ENCODE measurements around the gene REL. TPM values are rescaled to one million over a fixed set of nuclear protein-coding genes. Genes with fewer than 3 reads are reported as not detected.
A peak's percentile ranks its signal among the peaks of the same experiment; 100 is the strongest.
"Not testable (repeated sequence)": the region's sequence is repeated elsewhere in the genome, so short reads cannot be mapped to it uniquely, and the experiment has no call there.

Gene REL
- total and polyA plus RNA-seq, 4 donors, result 0.74 to 23.8 (median 8.7) TPM

- Histone ChIP-seq H3K36me3 (ENCODE audit: control insufficient read depth in 1 of 2, insufficient read depth in 2 of 2, low read length in 1 of 2) (no peaks in the 10 kb centered on the region), H3K27me3 (ENCODE audit: control insufficient read depth in 1 of 2, insufficient read depth in 2 of 2, low read length in 1 of 2) (no peaks in the 10 kb centered on the region), H3K4me3 (ENCODE audit: low read length in 2 of 2) (no peak overlapping the region), H3K27ac (ENCODE audit: low read depth in 1 of 2, low read length in 2 of 2) (no peak overlapping the region), H3K9me3 (ENCODE audit: control insufficient read depth, low read length) (no peaks in the 10 kb centered on the region), H3K4me1 (ENCODE audit: control insufficient read depth in 1 of 2, insufficient read depth in 2 of 2, low read length in 2 of 2) (no peaks in the 10 kb centered on the region)
- DNase-seq, result no peak
- ATAC-seq (ENCODE audit: low FRiP score), result no peak
- intact Hi-C loops (cut with DNase I), result no loop called here
- 95 to 96% methylated on average over 3 of the region's 3 CpGs for WGBS, 2 donors
Measured at GRCh38 chr2:60858897-60859311, 22.5 kb upstream of the REL start.

GRCh38 chr2:60861736-60862135 lies 19.6 kb upstream of the REL start:
- WGBS, 2 donors, result 87 to 91% methylated on average over 5 of the region's 5 CpGs
- no peak for ATAC-seq (ENCODE audit: low FRiP score)
- intact Hi-C loops (cut with DNase I), result no loop called here
- Histone ChIP-seq H3K36me3 (ENCODE audit: control insufficient read depth in 1 of 2, insufficient read depth in 2 of 2, low read length in 1 of 2) (no peaks in the 10 kb centered on the region), H3K27ac (ENCODE audit: low read depth in 1 of 2, low read length in 2 of 2) (no peak overlapping the region), H3K9me3 (ENCODE audit: control insufficient read depth, low read length) (no peaks in the 10 kb centered on the region), H3K4me3 (ENCODE audit: low read length in 2 of 2) (no peak overlapping the region), H3K4me1 (ENCODE audit: control insufficient read depth in 1 of 2, insufficient read depth in 2 of 2, low read length in 2 of 2) (no peaks in the 10 kb centered on the region), H3K27me3 (ENCODE audit: control insufficient read depth in 1 of 2, insufficient read depth in 2 of 2, low read length in 1 of 2) (no peaks in the 10 kb centered on the region)
- DNase-seq, result no peak

- Histone ChIP-seq H3K9me3 (ENCODE audit: control insufficient read depth, low read length) (no peaks in the 10 kb centered on the region), H3K27me3 (ENCODE audit: control insufficient read depth in 1 of 2, insufficient read depth in 2 of 2, low read length in 1 of 2) (no peaks in the 10 kb centered on the region), H3K4me1 (ENCODE audit: control insufficient read depth in 1 of 2, insufficient read depth in 2 of 2, low read length in 2 of 2) (no peaks in the 10 kb centered on the region), H3K27ac (ENCODE audit: low read depth in 1 of 2, low read length in 2 of 2) (no peak overlapping the region), H3K4me3 (ENCODE audit: low read length in 2 of 2) (no peak overlapping the region), H3K36me3 (ENCODE audit: control insufficient read depth in 1 of 2, insufficient read depth in 2 of 2, low read length in 1 of 2) (no peaks in the 10 kb centered on the region)
- WGBS, 2 donors, result 87% methylated on average over 1 of the region's 1 CpG
- DNase-seq, result no peak
- intact Hi-C loops (cut with DNase I), result no loop called here
- no peak for ATAC-seq (ENCODE audit: low FRiP score)
Measured at GRCh38 chr2:60862642-60863041, 18.7 kb upstream of the REL start.

- H3K4me1 ChIP-seq (ENCODE audit: control insufficient read depth in 1 of 2, insufficient read depth in 2 of 2, low read length in 2 of 2); H3K9me3 ChIP-seq (ENCODE audit: control insufficient read depth, low read length); DNase-seq; ATAC-seq (ENCODE audit: low FRiP score); H3K36me3 ChIP-seq (ENCODE audit: control insufficient read depth in 1 of 2, insufficient read depth in 2 of 2, low read length in 1 of 2); H3K4me3 ChIP-seq (ENCODE audit: low read length in 2 of 2); H3K27ac ChIP-seq (ENCODE audit: low read depth in 1 of 2, low read length in 2 of 2); H3K27me3 ChIP-seq (ENCODE audit: control insufficient read depth in 1 of 2, insufficient read depth in 2 of 2, low read length in 1 of 2); intact Hi-C loops (cut with DNase I): not testable (repeated sequence)
- WGBS, 2 donors, result 71 to 77% methylated on average over 3 of the region's 3 CpGs
Measured at GRCh38 chr2:60865361-60865760, 16.0 kb upstream of the REL start.

GRCh38 chr2:60867007-60867406 lies 14.4 kb upstream of the REL start:
- no peak overlapping the region for H3K27ac ChIP-seq (ENCODE audit: low read depth in 1 of 2, low read length in 2 of 2)
- intact Hi-C loops (cut with DNase I), result no loop called here
- no peaks in the 10 kb centered on the region for H3K27me3 ChIP-seq (ENCODE audit: control insufficient read depth in 1 of 2, insufficient read depth in 2 of 2, low read length in 1 of 2)
- ATAC-seq (ENCODE audit: low FRiP score) (no peak), DNase-seq (no peak)
- no peaks in the 10 kb centered on the region for H3K36me3 ChIP-seq (ENCODE audit: control insufficient read depth in 1 of 2, insufficient read depth in 2 of 2, low read length in 1 of 2)
- H3K9me3 ChIP-seq (ENCODE audit: control insufficient read depth, low read length), result no peaks in the 10 kb centered on the region
- WGBS, 2 donors, result 73 to 90% methylated on average over 3 of the region's 3 CpGs
- H3K4me3 ChIP-seq (ENCODE audit: low read length in 2 of 2), result no peak overlapping the region
- H3K4me1 ChIP-seq (ENCODE audit: control insufficient read depth in 1 of 2, insufficient read depth in 2 of 2, low read length in 2 of 2), result no peaks in the 10 kb centered on the region

- no peak for ATAC-seq (ENCODE audit: low FRiP score)
- Histone ChIP-seq H3K4me3 (ENCODE audit: low read length in 2 of 2) (no peak overlapping the region), H3K9me3 (ENCODE audit: control insufficient read depth, low read length) (no peaks in the 10 kb centered on the region), H3K4me1 (ENCODE audit: control insufficient read depth in 1 of 2, insufficient read depth in 2 of 2, low read length in 2 of 2) (no peaks in the 10 kb centered on the region), H3K27ac (ENCODE audit: low read depth in 1 of 2, low read length in 2 of 2) (no peak overlapping the region), H3K27me3 (ENCODE audit: control insufficient read depth in 1 of 2, insufficient read depth in 2 of 2, low read length in 1 of 2) (no peaks in the 10 kb centered on the region), H3K36me3 (ENCODE audit: control insufficient read depth in 1 of 2, insufficient read depth in 2 of 2, low read length in 1 of 2) (no peaks in the 10 kb centered on the region)
- intact Hi-C loops (cut with DNase I), result no loop called here
- peak in 1 of 2 donors; percentile 51 for DNase-seq
- whole genome bisulfite sequencing, 2 donors, result 60 to 70% methylated on average over 5 of the region's 5 CpGs
Measured at GRCh38 chr2:60867848-60868247, 13.5 kb upstream of the REL start.

- no peak overlapping the region for H3K4me3 ChIP-seq (ENCODE audit: low read length in 2 of 2)
- 84% methylated on average over 6 of the region's 6 CpGs for WGBS, 2 donors
- no peaks in the 10 kb centered on the region for H3K36me3 ChIP-seq (ENCODE audit: control insufficient read depth in 1 of 2, insufficient read depth in 2 of 2, low read length in 1 of 2)
- H3K27me3 ChIP-seq (ENCODE audit: control insufficient read depth in 1 of 2, insufficient read depth in 2 of 2, low read length in 1 of 2), result no peaks in the 10 kb centered on the region
- intact Hi-C loops (cut with DNase I), result no loop called here
- ATAC-seq (ENCODE audit: low FRiP score) (no peak), DNase-seq (no peak)
- no peak overlapping the region for H3K27ac ChIP-seq (ENCODE audit: low read depth in 1 of 2, low read length in 2 of 2)
- H3K4me1 ChIP-seq (ENCODE audit: control insufficient read depth in 1 of 2, insufficient read depth in 2 of 2, low read length in 2 of 2), result no peaks in the 10 kb centered on the region
- no peaks in the 10 kb centered on the region for H3K9me3 ChIP-seq (ENCODE audit: control insufficient read depth, low read length)
Measured at GRCh38 chr2:60868589-60869273, 12.6 kb upstream of the REL start.

- intact Hi-C loops (cut with DNase I), result no loop called here
- H3K4me3 ChIP-seq (ENCODE audit: low read length in 2 of 2), result no peak overlapping the region
- no peaks in the 10 kb centered on the region for H3K9me3 ChIP-seq (ENCODE audit: control insufficient read depth, low read length)
- H3K36me3 ChIP-seq (ENCODE audit: control insufficient read depth in 1 of 2, insufficient read depth in 2 of 2, low read length in 1 of 2), result no peaks in the 10 kb centered on the region
- H3K27me3 ChIP-seq (ENCODE audit: control insufficient read depth in 1 of 2, insufficient read depth in 2 of 2, low read length in 1 of 2), result no peaks in the 10 kb centered on the region
- H3K27ac ChIP-seq (ENCODE audit: low read depth in 1 of 2, low read length in 2 of 2), result no peak overlapping the region
- ATAC-seq (ENCODE audit: low FRiP score) (no peak), DNase-seq (no peak)
- WGBS, 2 donors, result 68 to 75% methylated on average over 3 of the region's 3 CpGs
- no peaks in the 10 kb centered on the region for H3K4me1 ChIP-seq (ENCODE audit: control insufficient read depth in 1 of 2, insufficient read depth in 2 of 2, low read length in 2 of 2)
Measured at GRCh38 chr2:60872510-60872928, 8.9 kb upstream of the REL start.

GRCh38 chr2:60873381-60873780 lies 8.0 kb upstream of the REL start:
- Histone ChIP-seq H3K27me3 (ENCODE audit: control insufficient read depth in 1 of 2, insufficient read depth in 2 of 2, low read length in 1 of 2) (no peaks in the 10 kb centered on the region), H3K4me1 (ENCODE audit: control insufficient read depth in 1 of 2, insufficient read depth in 2 of 2, low read length in 2 of 2) (no peaks in the 10 kb centered on the region), H3K27ac (ENCODE audit: low read depth in 1 of 2, low read length in 2 of 2) (no peak overlapping the region), H3K36me3 (ENCODE audit: control insufficient read depth in 1 of 2, insufficient read depth in 2 of 2, low read length in 1 of 2) (no peaks in the 10 kb centered on the region), H3K9me3 (ENCODE audit: control insufficient read depth, low read length) (no peaks in the 10 kb centered on the region), H3K4me3 (ENCODE audit: low read length in 2 of 2) (no peak overlapping the region)
- DNase-seq (no peak), ATAC-seq (ENCODE audit: low FRiP score) (no peak)
- intact Hi-C loops (cut with DNase I), result no loop called here
- WGBS, 2 donors, result 65 to 71% methylated on average over 3 of the region's 3 CpGs

All from aorta (tissue), 5 donors.